Activated CD8-positive, alpha-beta T cell treated with anti-CD3 and anti-CD28 coated beads for 36 hours (primary cell): Measurements from ENCODE around the gene KIAA0930. TPM values are rescaled to one million over a fixed set of nuclear protein-coding genes. Genes with fewer than 3 reads are reported as not detected.

Experiments
- ATAC-seq: fragments of 200-7000 bp; cut with Tn5 transposase; one replicate; pipeline ENCODE4 v1.10.0; 2021; ENCODE audit warnings: mild to moderate bottlenecking, moderate library complexity
- CTCF ChIA-PET: fragments of 350-600 bp; sonication (Branson Sonifier 250); formaldehyde crosslinking; loops from one replicate; lab custom pipeline; 2021; ENCODE audit warnings: antibody characterized with exemption; lab: Charles Lee
- POLR2A ChIA-PET: fragments of 350-600 bp; sonication (Branson Sonifier 250); formaldehyde crosslinking; loops from one replicate; lab custom pipeline; 2021; ENCODE audit warnings: antibody characterized with exemption; lab: Charles Lee
- DNase-seq: peaks from one replicate; pipeline ENCODE4 v3.0.0-alpha.2; 2020
- H3K27ac Mint-ChIP-seq: one replicate; pipeline ENCODE4 v1.8.0; 2021; ENCODE audit warnings: mild to moderate bottlenecking, mixed read lengths
- H3K27me3 Mint-ChIP-seq: one replicate; pipeline ENCODE4 v1.8.0; 2021; ENCODE audit warnings: mixed read lengths
- H3K36me3 Mint-ChIP-seq: one replicate; pipeline ENCODE4 v1.8.0; 2021; ENCODE audit warnings: low read depth, mixed read lengths
- H3K4me1 Mint-ChIP-seq: one replicate; pipeline ENCODE4 v1.8.0; 2021; ENCODE audit warnings: low read depth, mixed read lengths
- H3K4me3 Mint-ChIP-seq: one replicate; pipeline ENCODE4 v1.8.0; 2021; ENCODE audit warnings: mild to moderate bottlenecking, moderate library complexity, mixed read lengths
- H3K9me3 Mint-ChIP-seq: one replicate; pipeline ENCODE4 v1.8.0; 2021; ENCODE audit warnings: mixed read lengths
- intact Hi-C: fragments of 100-400 bp; cut with micrococcal nuclease; formaldehyde crosslinking; loops from one replicate; pipeline ENCODE4 v1.10.0; 2022
- total RNA-seq, 2 experiments: library from RNA; stranded (reverse); gene quantifications; one replicate each; pipeline ENCODE4 v1.2.3, GENCODE V29; 2021
- TF ChIP-seq, protein P1 (sequence below): fragments of 200-600 bp; IDR thresholded peaks from one replicate; pipeline ENCODE4 v1.8.0; 2022; ENCODE audit warnings: antibody characterized with exemption, mild to moderate bottlenecking

Gene KIAA0930
- total RNA-seq, 2 experiments from 2014 or later, result 38.4 to 40.4 TPM

DNA sequence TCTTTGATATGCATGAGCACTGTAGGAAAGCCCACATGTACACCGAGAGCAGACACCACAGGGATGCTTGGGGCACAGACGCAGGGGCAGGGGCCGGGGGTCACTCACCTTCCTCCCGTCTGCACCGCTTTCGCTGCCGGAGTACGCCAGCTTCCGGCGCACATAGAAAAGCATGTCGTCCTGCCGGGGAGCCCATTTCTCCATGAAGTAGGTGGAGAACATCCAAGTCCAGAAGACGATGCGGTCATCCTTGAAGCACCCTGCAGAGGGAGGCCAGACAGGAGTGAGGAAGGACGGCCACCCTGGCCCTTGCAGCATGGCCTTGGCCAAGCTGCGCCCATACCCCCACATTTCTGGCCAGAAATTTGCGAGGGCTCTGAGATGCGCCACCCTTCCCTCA, 28.8 kb downstream of the KIAA0930 start:
- DNase-seq, result no peak
- ChIA-PET CTCF (interaction anchor here (1.0 kb wide), 1 partner anchor 391 kb away, joined by 3 read pairs; no protein-coding TSS in a partner anchor), POLR2A (no interaction called here)
- H3K9me3 Mint-ChIP-seq, result no peaks in the 10 kb centered on the region
- no peak for ATAC-seq
- TF ChIP-seq, protein P1, sequence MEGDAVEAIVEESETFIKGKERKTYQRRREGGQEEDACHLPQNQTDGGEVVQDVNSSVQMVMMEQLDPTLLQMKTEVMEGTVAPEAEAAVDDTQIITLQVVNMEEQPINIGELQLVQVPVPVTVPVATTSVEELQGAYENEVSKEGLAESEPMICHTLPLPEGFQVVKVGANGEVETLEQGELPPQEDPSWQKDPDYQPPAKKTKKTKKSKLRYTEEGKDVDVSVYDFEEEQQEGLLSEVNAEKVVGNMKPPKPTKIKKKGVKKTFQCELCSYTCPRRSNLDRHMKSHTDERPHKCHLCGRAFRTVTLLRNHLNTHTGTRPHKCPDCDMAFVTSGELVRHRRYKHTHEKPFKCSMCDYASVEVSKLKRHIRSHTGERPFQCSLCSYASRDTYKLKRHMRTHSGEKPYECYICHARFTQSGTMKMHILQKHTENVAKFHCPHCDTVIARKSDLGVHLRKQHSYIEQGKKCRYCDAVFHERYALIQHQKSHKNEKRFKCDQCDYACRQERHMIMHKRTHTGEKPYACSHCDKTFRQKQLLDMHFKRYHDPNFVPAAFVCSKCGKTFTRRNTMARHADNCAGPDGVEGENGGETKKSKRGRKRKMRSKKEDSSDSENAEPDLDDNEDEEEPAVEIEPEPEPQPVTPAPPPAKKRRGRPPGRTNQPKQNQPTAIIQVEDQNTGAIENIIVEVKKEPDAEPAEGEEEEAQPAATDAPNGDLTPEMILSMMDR, result no peak
- intact Hi-C loops, result no loop called here
- no peak overlapping the region for H3K4me3 Mint-ChIP-seq
- H3K27ac Mint-ChIP-seq, result no peak overlapping the region
- peaks cover 2% of the 10 kb centered on the region for H3K36me3 Mint-ChIP-seq
- peaks cover 5% of the 10 kb centered on the region for H3K4me1 Mint-ChIP-seq
- no peaks in the 10 kb centered on the region for H3K27me3 Mint-ChIP-seq

DNA sequence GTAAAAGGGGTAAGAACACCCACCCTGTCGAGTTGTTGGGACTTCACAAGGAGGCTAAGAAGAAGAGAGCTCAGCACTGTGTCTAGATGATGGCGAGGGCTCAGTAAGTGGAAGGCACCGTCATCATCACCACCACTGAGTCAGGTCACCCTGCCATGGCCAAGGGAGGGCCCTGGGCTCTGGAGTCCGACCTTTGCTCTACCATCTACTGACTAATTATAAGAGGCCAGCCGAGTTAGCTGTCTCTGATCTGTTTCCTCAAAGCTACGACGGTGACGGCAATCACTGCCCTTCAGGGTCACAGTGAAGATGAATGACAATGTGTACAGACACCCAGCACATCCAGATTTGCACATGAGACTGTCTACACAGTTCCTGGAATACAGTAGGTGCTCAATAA, 29.3 kb downstream of the KIAA0930 start:
- POLR2A ChIA-PET, result no interaction called here
- Mint-ChIP-seq H3K4me3 (no peak overlapping the region), H3K27me3 (no peaks in the 10 kb centered on the region), H3K9me3 (no peaks in the 10 kb centered on the region), H3K27ac (no peak overlapping the region), H3K4me1 (peaks cover 2% of the 10 kb centered on the region), H3K36me3 (peaks cover 2% of the 10 kb centered on the region)
- CTCF ChIA-PET, result interaction anchor here (1.0 kb wide), 1 partner anchor 391 kb away, joined by 3 read pairs; no protein-coding TSS in a partner anchor
- intact Hi-C loops, result no loop called here
- DNase-seq (no peak), ATAC-seq (no peak)
- TF ChIP-seq, protein P1, result no peak

DNA sequence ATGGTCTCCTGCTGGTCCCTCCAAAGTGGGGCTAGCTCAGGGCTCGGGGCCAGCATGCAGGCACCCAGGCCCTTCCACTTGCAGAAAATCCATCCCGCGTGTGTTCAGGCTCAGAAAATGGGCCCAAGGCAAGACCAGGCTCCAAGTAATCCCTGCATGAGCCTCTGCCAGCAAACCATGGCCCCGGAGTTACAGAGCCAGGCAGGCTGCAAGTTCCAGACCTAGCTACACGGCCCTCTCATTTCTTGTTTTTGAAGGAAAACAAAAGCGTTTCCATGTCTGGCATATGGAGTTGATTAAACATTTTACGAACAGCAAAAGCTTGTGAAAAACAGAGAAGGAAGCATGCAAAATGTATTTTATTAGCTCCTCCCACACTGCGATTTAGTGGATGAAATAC, 29.7 kb downstream of the KIAA0930 start:
- DNase-seq (no peak), ATAC-seq (no peak)
- ChIA-PET POLR2A (no interaction called here), CTCF (interaction anchor here (1.0 kb wide), 1 partner anchor 390 kb away, joined by 3 read pairs; no protein-coding TSS in a partner anchor)
- no peaks in the 10 kb centered on the region for H3K27me3 Mint-ChIP-seq
- H3K4me1 Mint-ChIP-seq, result peaks cover 2% of the 10 kb centered on the region
- peaks cover 2% of the 10 kb centered on the region for H3K36me3 Mint-ChIP-seq
- no peak overlapping the region for H3K4me3 Mint-ChIP-seq
- H3K27ac Mint-ChIP-seq, result no peak overlapping the region
- intact Hi-C loops, result no loop called here
- TF ChIP-seq, protein P1, result no peak
- H3K9me3 Mint-ChIP-seq, result no peaks in the 10 kb centered on the region

DNA sequence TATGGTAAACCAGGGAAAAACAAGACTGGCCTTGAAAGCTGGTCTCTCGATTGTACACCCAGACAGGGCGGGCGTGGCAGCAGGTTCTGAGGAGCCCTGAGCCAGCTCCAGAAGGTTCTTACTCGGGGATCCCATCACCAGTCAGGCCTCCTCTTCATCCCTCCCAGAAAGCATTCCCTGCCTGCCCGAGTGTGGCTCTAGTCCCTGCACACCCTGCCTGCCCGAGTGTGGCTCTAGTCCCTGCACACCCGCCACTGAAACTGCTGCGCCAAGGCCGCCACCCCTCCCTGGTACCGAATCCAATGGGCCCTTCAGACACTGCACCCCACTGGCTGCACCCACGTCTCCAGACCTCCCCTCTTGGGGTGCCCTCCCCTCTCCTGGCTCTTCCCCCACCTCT, 30.1 kb downstream of the KIAA0930 start:
- ATAC-seq (no peak), DNase-seq (no peak)
- CTCF ChIA-PET, result interaction anchor here (1.6 kb wide), 1 partner anchor 46 kb away, joined by 5 read pairs; no protein-coding TSS in a partner anchor
- POLR2A ChIA-PET, result no interaction called here
- Mint-ChIP-seq H3K4me1 (peaks cover 2% of the 10 kb centered on the region), H3K27ac (no peak overlapping the region), H3K4me3 (no peak overlapping the region), H3K27me3 (no peaks in the 10 kb centered on the region), H3K36me3 (peaks cover 5% of the 10 kb centered on the region), H3K9me3 (no peaks in the 10 kb centered on the region)
- TF ChIP-seq, protein P1, result no peak
- intact Hi-C loops, result no loop called here

DNA sequence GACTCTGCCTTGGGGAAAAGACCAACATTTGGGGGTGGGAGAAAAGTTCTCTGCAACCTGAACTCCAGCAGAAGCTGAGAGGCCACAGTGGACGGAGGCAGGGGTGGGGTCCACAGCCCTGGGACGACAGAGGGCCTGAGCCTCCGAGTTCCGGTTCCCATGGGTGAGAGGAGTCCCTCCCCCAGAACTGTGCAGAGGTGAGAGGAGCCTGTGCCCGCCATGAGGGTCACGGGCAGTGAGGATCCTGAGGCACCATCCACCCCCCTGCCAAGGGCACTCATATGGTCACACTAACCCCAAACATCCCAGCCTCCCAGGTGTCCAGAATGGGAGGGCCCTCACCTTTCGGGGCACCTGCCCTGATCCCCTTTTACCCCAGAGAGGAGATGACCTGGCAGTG, 30.5 kb downstream of the KIAA0930 start:
- Mint-ChIP-seq H3K36me3 (peaks cover 5% of the 10 kb centered on the region), H3K27ac (no peak overlapping the region), H3K9me3 (no peaks in the 10 kb centered on the region), H3K27me3 (no peaks in the 10 kb centered on the region), H3K4me3 (no peak overlapping the region), H3K4me1 (peaks cover 2% of the 10 kb centered on the region)
- DNase-seq (no peak), ATAC-seq (no peak)
- ChIA-PET CTCF (interaction anchor here (0.9 to 1.6 kb wide), 5 partner anchors 14 to 391 kb away, joined by 3 to 5 read pairs (median 4); no protein-coding TSS in a partner anchor), POLR2A (interaction anchor here (0.9 kb wide), 1 partner anchor 37 kb away, joined by 4 read pairs; no protein-coding TSS in a partner anchor)
- intact Hi-C loops, result no loop called here
- TF ChIP-seq, protein P1, result no peak
